ENCODE data around the gene THADA.

The THADA gene

DNA sequence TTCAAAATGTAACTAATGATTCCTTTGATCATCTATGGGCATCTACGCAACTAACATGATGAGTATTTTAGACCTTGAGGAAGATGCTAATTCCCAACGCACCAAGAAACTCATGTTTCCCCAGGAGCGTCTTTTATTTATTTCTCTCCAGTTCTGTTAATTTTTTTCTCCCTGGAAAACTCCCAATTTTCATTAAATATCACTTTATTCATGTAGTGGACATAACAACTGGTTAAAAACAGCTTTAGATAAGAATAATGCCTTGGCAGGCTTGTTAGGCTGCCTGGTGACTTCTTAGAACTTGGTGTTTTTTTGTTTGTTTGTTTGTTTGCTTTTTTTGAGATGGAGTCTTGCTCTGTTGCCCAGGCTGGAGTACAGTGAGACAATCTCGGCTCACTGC, 306.5 kb downstream of the THADA start:
- TF ChIP-seq, protein P1, sequence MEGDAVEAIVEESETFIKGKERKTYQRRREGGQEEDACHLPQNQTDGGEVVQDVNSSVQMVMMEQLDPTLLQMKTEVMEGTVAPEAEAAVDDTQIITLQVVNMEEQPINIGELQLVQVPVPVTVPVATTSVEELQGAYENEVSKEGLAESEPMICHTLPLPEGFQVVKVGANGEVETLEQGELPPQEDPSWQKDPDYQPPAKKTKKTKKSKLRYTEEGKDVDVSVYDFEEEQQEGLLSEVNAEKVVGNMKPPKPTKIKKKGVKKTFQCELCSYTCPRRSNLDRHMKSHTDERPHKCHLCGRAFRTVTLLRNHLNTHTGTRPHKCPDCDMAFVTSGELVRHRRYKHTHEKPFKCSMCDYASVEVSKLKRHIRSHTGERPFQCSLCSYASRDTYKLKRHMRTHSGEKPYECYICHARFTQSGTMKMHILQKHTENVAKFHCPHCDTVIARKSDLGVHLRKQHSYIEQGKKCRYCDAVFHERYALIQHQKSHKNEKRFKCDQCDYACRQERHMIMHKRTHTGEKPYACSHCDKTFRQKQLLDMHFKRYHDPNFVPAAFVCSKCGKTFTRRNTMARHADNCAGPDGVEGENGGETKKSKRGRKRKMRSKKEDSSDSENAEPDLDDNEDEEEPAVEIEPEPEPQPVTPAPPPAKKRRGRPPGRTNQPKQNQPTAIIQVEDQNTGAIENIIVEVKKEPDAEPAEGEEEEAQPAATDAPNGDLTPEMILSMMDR (IDR thresholded peaks at IDR 0.05; ENCODE audit: low read length) = no peak
- no peak for TF ChIP-seq EZH2 (IDR thresholded peaks at IDR 0.05; ENCODE audit: borderline replicate concordance, low read length)
- Histone ChIP-seq H3K9me2 (ENCODE audit: low read depth, low read length) (no peaks in the 10 kb centered on the region), H3K4me3 (ENCODE audit: low read depth, low read length, poor library complexity, severe bottlenecking) (no peak overlapping the region), H4K20me1 (ENCODE audit: insufficient read depth, low read length) (no peaks in the 10 kb centered on the region), H3K4me1 (ENCODE audit: insufficient read depth, low read length, severe bottlenecking) (no peaks in the 10 kb centered on the region), H3K27ac (ENCODE audit: low read depth, low read length, poor library complexity, severe bottlenecking) (no peak overlapping the region), H3K79me2 (ENCODE audit: insufficient read depth, low read length) (no peaks in the 10 kb centered on the region), H3F3A (ENCODE audit: insufficient read depth, low read length) (no peaks in the 10 kb centered on the region), H3K4me2 (ENCODE audit: low read length) (no peak overlapping the region), H2AFZ (ENCODE audit: low read length) (no peak overlapping the region), H3K9me3 (ENCODE audit: low read length) (peaks cover 11% of the 10 kb centered on the region), H3K27me3 (ENCODE audit: insufficient read depth, low read length) (no peaks in the 10 kb centered on the region), H3K9ac (ENCODE audit: low read length) (no peak overlapping the region), H3K36me3 (ENCODE audit: insufficient read depth, low read length) (peaks cover 50% of the 10 kb centered on the region)

GRCh38 chr2:43288417-43289305, 307.2 kb downstream of the THADA start:
- H3K4me2 ChIP-seq (ENCODE audit: low read length) = no peak overlapping the region
- H2AFZ ChIP-seq (ENCODE audit: low read length) = no peak overlapping the region
- no peak overlapping the region for H3K27ac ChIP-seq (ENCODE audit: low read depth, low read length, poor library complexity, severe bottlenecking)
- H3K9me3 ChIP-seq (ENCODE audit: low read length) = peaks cover 13% of the 10 kb centered on the region
- no peaks in the 10 kb centered on the region for H3F3A ChIP-seq (ENCODE audit: insufficient read depth, low read length)
- peaks cover 57% of the 10 kb centered on the region for H3K36me3 ChIP-seq (ENCODE audit: insufficient read depth, low read length)
- H3K27me3 ChIP-seq (ENCODE audit: insufficient read depth, low read length) = no peaks in the 10 kb centered on the region
- no peak overlapping the region for H3K4me3 ChIP-seq (ENCODE audit: low read depth, low read length, poor library complexity, severe bottlenecking)
- H3K9me2 ChIP-seq (ENCODE audit: low read depth, low read length) = no peaks in the 10 kb centered on the region
- no peaks in the 10 kb centered on the region for H3K4me1 ChIP-seq (ENCODE audit: insufficient read depth, low read length, severe bottlenecking)
- H3K79me2 ChIP-seq (ENCODE audit: insufficient read depth, low read length) = no peaks in the 10 kb centered on the region
- H4K20me1 ChIP-seq (ENCODE audit: insufficient read depth, low read length) = no peaks in the 10 kb centered on the region
- no peak overlapping the region for H3K9ac ChIP-seq (ENCODE audit: low read length)
- TF ChIP-seq EZH2 (IDR thresholded peaks at IDR 0.05; ENCODE audit: borderline replicate concordance, low read length) = no peak

GRCh38 chr2:43285987-43286386, 309.9 kb downstream of the THADA start:
- Histone ChIP-seq H3K27me3 (ENCODE audit: insufficient read depth, low read length) (no peaks in the 10 kb centered on the region), H3K27ac (ENCODE audit: low read depth, low read length, poor library complexity, severe bottlenecking) (no peak overlapping the region), H3K4me1 (ENCODE audit: insufficient read depth, low read length, severe bottlenecking) (no peaks in the 10 kb centered on the region), H3K79me2 (ENCODE audit: insufficient read depth, low read length) (no peaks in the 10 kb centered on the region), H3K36me3 (ENCODE audit: insufficient read depth, low read length) (peaks cover 59% of the 10 kb centered on the region), H3K9me3 (ENCODE audit: low read length) (peaks cover 13% of the 10 kb centered on the region), H3K9me2 (ENCODE audit: low read depth, low read length) (no peaks in the 10 kb centered on the region), H4K20me1 (ENCODE audit: insufficient read depth, low read length) (no peaks in the 10 kb centered on the region), H2AFZ (ENCODE audit: low read length) (no peak overlapping the region), H3K4me2 (ENCODE audit: low read length) (no peak overlapping the region), H3F3A (ENCODE audit: insufficient read depth, low read length) (no peaks in the 10 kb centered on the region), H3K9ac (ENCODE audit: low read length) (no peak overlapping the region), H3K4me3 (ENCODE audit: low read depth, low read length, poor library complexity, severe bottlenecking) (no peak overlapping the region)
- TF ChIP-seq, protein P1 (IDR thresholded peaks at IDR 0.05; ENCODE audit: low read length) = no peak
- no peak for TF ChIP-seq EZH2 (IDR thresholded peaks at IDR 0.05; ENCODE audit: borderline replicate concordance, low read length)
